Fibroblast of the conjunctiva (primary cell): ENCODE data around the gene NPS.

Experiments
- DNase-seq: peaks from one replicate; pipeline ENCODE4 v3.0.0-alpha.2; 2010; ENCODE audit warnings: low read depth

NPS gene

GRCh38 chr10:127549009-127549408 lies at the start of gene NPS:
Gene NPS, plus strand, starts transcription at chr10:127549309. Its CDS starts 60 bp downstream, at chr10:127549369.
- DNase-seq, result no peak

- no peak for DNase-seq
These were observed 49.0 kb upstream of the NPS start for GRCh38 chr10:127500127-127500526.

GRCh38 chr10:127506094-127506493 lies 43.0 kb upstream of the NPS start:
- DNase-seq, result no peak

GRCh38 chr10:127522298-127522697 lies 26.8 kb upstream of the NPS start:
- no peak for DNase-seq

GRCh38 chr10:127523476-127523875 lies 25.6 kb upstream of the NPS start:
- DNase-seq, result no peak

GRCh38 chr10:127524229-127524628 lies 24.9 kb upstream of the NPS start:
- no peak for DNase-seq

- no peak for DNase-seq
These were observed 24.0 kb upstream of the NPS start for GRCh38 chr10:127524908-127525665.

- no peak for DNase-seq
These were observed 23.4 kb upstream of the NPS start for GRCh38 chr10:127525686-127526085.

GRCh38 chr10:127526161-127526560 lies 22.9 kb upstream of the NPS start:
- no peak for DNase-seq

- DNase-seq, result no peak
These were observed 21.8 kb upstream of the NPS start for GRCh38 chr10:127527320-127527719.

GRCh38 chr10:127527891-127528290 lies 21.2 kb upstream of the NPS start:
- DNase-seq, result no peak

GRCh38 chr10:127532193-127532592 lies 16.9 kb upstream of the NPS start:
- no peak for DNase-seq

GRCh38 chr10:127532659-127533058 lies 16.4 kb upstream of the NPS start:
- DNase-seq, result no peak

- DNase-seq, result no peak
These were observed 15.0 kb upstream of the NPS start for GRCh38 chr10:127534074-127534473.

- DNase-seq, result no peak
These were observed 14.6 kb upstream of the NPS start for GRCh38 chr10:127534496-127534895.

- no peak for DNase-seq
These were observed 13.2 kb upstream of the NPS start for GRCh38 chr10:127535802-127536515.

GRCh38 chr10:127536972-127537760 lies 11.9 kb upstream of the NPS start:
- no peak for DNase-seq

GRCh38 chr10:127537924-127538323 lies 11.2 kb upstream of the NPS start:
- DNase-seq, result no peak

- no peak for DNase-seq
These were observed 1.1 kb upstream of the NPS start for GRCh38 chr10:127548022-127548421.

GRCh38 chr10:127550861-127551260 lies 1.8 kb downstream of the NPS start:
- DNase-seq, result no peak

GRCh38 chr10:127552446-127552845 lies 3.3 kb downstream of the NPS start:
- no peak for DNase-seq

GRCh38 chr10:127553417-127553816 lies 4.3 kb downstream of the NPS start:
- DNase-seq, result no peak

- no peak for DNase-seq
These were observed 7.8 kb downstream of the NPS start for GRCh38 chr10:127556916-127557315.
